RWPE1 (cell line): ENCODE data around the gene PRPF18.
A peak's percentile ranks its signal among the peaks of the same experiment; 100 is the strongest.

ENCODE experiments used
- CTCF ChIA-PET: fragments of 350-600 bp; sonication (Branson Sonifier 250); formaldehyde crosslinking; extraction: SDS; loops from one replicate; lab custom pipeline; 2021; lab: Yijun Ruan, JAX
- POLR2A ChIA-PET: fragments of 400-600 bp; formaldehyde crosslinking; extraction: SDS; loops from one replicate; lab custom pipeline; 2020; ENCODE audit warnings: antibody characterized with exemption; ENCODE audit not compliant: low non-redundant PET; lab: Yijun Ruan, JAX
- DNase-seq: peaks from one replicate; pipeline ENCODE4 v3.0.0; 2012; ENCODE audit warnings: low spot score
- H3K27ac ChIP-seq: fragments of 450-650 bp; 2 replicates; pipeline ENCODE4 v1.5.1; 2017
- TF ChIP-seq, protein P1 (sequence below): fragments of 450-650 bp; conservative IDR thresholded peaks from 2 replicates; pipeline ENCODE4 v1.5.1; 2017; ENCODE audit warnings: low read depth, mild to moderate bottlenecking

PRPF18 gene

DNA sequence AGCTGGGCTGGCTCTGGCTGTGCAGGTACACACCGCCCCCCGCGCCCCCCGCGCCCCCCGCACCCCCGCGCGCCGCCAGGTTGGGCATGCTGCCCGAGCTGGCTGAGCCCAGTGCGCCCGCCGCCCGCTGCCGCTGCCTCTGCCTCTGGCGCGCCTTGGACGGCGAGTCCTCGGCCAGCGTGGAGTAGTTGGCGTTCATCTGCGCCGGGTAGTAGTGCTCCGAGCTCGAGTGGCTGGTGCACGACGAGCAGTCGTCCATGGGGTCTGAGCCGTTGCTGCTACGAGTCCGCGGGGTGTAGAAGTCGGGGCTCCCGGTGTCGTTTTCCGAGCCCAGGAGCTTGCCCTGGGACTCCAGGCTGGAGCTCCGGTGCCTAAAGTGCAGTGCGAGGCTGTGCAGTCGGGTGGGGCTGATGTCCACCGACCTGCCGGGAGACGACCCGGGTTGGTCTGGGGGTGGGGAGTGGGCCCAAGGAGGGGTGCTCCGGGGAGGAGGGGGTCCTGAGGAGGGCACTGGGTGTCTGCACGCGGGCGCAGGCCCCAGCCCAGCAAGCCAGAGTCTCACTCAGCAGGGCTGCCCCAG lies 70.4 kb downstream of the PRPF18 start:
- ChIA-PET POLR2A (no interaction called here), CTCF (interaction anchor here (0.7 kb wide), 1 partner anchor 120 kb away, joined by 8 read pairs; no protein-coding TSS in a partner anchor)
- TF ChIP-seq, protein P1, sequence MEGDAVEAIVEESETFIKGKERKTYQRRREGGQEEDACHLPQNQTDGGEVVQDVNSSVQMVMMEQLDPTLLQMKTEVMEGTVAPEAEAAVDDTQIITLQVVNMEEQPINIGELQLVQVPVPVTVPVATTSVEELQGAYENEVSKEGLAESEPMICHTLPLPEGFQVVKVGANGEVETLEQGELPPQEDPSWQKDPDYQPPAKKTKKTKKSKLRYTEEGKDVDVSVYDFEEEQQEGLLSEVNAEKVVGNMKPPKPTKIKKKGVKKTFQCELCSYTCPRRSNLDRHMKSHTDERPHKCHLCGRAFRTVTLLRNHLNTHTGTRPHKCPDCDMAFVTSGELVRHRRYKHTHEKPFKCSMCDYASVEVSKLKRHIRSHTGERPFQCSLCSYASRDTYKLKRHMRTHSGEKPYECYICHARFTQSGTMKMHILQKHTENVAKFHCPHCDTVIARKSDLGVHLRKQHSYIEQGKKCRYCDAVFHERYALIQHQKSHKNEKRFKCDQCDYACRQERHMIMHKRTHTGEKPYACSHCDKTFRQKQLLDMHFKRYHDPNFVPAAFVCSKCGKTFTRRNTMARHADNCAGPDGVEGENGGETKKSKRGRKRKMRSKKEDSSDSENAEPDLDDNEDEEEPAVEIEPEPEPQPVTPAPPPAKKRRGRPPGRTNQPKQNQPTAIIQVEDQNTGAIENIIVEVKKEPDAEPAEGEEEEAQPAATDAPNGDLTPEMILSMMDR, result no peak
- no peak overlapping the region for H3K27ac ChIP-seq
- DNase-seq, result no peak

DNA sequence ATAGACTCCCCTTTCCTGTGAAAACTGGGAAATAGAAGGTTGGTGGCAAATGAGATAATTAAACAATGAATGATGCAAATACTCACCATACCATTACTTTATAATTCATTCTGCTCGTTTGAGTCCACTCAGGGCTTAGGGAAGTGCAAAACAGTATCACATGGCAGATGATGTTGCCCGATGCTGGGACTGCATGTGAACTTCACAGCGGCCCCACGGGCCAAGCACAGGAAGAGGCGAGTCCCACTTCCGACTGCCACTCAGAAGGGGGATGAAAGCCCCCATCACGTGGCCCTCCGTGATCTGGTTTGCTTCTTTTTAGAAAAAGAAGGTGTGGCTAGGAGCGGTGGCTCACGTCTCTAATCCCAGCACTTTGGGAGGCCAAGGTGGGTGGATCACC lies 71.5 kb downstream of the PRPF18 start:
- TF ChIP-seq, protein P1, result no peak
- DNase-seq, result no peak
- POLR2A ChIA-PET, result no interaction called here
- peak overlapping the region; percentile 91; the same call in 1 of the 2 replicates for H3K27ac ChIP-seq
- CTCF ChIA-PET, result no interaction called here

DNA sequence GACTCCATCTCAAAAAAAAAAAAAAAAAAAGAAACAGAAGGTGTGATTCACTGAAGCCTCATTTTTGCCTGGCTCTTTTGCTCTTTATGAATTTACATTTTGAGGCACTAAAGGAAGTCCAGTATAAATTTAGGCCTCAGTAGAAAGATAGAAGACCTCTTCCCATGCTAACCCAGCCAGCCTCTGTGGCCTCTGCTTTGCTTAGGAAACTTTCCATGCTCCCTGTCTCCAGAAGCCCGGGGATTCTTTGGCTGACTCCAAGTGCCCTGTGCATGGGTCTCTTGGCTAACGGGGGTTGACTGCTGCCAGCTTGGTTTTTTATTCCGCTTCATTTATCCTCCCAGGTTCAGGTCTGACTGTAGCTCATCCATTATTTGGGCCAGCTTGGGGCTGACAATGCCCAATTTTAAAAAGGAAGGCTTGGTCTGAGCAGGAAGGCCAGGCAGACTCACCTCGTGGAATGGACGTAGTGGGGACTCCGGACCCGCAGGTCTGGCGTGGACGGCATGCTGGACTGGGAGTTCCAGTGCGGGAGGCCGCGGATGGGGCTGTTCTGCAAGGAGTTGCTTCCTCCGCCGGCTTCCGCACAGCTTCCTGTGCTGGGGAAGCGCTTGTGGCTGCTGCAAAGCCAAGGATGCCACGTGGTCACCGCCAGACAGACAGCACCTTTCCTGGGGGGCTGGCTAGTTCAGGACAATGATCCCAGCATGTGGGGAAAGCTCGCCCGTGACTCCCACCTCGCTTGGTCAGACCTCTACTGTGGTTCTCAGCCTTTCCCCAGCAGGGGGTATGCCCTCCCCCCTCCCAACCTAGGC lies 72.3 kb downstream of the PRPF18 start:
- TF ChIP-seq, protein P1, result no peak
- ChIA-PET POLR2A (no interaction called here), CTCF (interaction anchor here (0.7 to 1.8 kb wide), 7 partner anchors 48 to 124 kb away, joined by 3 to 12 read pairs (median 5); no protein-coding TSS in a partner anchor)
- no peak for DNase-seq
- H3K27ac ChIP-seq, result peak overlapping the region; percentile 91

DNA sequence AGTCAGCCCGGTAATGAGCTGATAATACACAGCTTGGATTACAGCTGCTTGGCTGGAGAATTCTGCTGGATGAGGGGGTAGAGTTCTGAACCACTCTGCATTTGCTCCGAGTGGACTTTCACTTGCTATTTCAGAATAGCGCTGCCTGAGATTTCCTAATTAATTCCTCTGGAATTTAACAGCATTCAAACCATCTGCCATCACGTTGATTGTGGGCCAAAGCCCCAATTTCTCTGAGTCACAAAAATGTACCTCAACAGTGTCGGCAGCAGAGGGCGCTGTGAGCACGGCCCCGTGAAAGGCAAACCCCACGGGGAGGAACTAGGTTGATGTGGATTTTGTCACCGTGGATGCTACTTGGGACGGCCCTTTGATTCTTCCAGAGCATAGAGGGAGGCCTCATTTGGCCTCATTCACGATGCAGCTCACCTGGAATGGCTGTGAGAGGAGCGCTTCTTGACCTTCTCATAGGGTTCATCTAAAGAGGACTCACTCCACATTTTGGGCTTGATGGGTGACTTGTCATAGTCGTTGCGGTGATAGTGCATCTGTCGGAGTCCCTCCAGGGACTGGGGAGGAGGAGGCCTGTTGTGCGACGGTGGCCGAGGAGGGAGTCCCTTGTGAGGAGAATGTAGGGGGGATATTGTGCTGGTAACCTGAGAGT lies 73.3 kb downstream of the PRPF18 start:
- H3K27ac ChIP-seq, result peak overlapping the region; percentile 91
- peak; percentile 68 for DNase-seq
- TF ChIP-seq, protein P1, result peak; percentile 90
- ChIA-PET POLR2A (no interaction called here), CTCF (interaction anchor here (0.6 to 1.8 kb wide), 8 partner anchors 47 to 123 kb away, joined by 3 to 12 read pairs (median 5); no protein-coding TSS in a partner anchor)

DNA sequence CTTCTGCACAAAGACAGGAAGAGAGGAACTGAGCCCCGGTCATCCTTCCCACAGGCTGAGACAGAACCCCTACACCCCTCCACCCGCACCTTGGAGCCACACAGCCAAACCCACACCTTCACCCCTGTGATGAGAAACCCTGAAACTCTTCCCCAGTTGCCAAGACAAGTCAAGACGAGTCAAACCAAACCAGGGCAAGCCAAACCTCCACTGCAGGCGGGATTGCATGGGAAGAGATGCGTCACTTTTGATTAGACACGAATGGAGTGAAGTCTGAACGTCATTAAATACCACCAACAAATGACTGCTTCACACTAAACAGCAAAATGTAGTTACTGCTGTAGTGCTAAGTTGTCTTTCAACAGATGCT lies 73.8 kb downstream of the PRPF18 start:
- ChIA-PET POLR2A (no interaction called here), CTCF (interaction anchor here (0.6 to 1.8 kb wide), 5 partner anchors 114 to 1301 kb away, joined by 3 to 12 read pairs (median 9); no protein-coding TSS in a partner anchor)
- peak; percentile 84 for DNase-seq
- peak overlapping the region; percentile 91 for H3K27ac ChIP-seq
- TF ChIP-seq, protein P1, result no peak

DNA sequence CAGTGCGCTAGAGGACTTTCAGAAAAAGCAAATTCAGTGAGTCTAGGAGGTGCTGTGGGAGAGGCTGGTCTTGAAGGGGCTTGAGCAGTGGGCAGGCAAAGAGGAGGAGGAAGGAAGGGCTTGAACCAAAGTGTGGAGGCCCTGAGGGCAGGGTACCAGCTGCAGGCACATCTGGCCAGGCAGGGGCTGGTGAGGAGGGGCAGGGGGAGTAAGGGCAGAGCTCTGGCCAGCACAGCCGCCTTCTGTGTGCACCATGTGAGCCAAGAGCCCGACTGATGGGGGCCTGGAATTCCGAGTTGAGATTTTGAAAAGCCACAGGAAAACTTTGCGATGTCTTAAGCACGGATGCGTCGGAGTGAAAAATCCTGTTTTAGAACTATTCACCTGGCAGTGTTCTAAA lies 74.5 kb downstream of the PRPF18 start:
- ChIA-PET POLR2A (no interaction called here), CTCF (interaction anchor here (0.6 to 1.5 kb wide), 2 partner anchors 116 to 1301 kb away, joined by 3 read pairs; no protein-coding TSS in a partner anchor)
- DNase-seq, result no peak
- peak overlapping the region; percentile 91 for H3K27ac ChIP-seq
- TF ChIP-seq, protein P1, result no peak
